CD4-positive, alpha-beta T cell (primary cell): ENCODE results near the gene NES. TPM values are rescaled to one million over a fixed set of nuclear protein-coding genes. Genes with fewer than 3 reads are reported as not detected.

Experiments used
- ATAC-seq: fragments of 200-7000 bp; cut with Tn5 transposase; one replicate; pipeline ENCODE4 v1.10.0; 2022; ENCODE audit warnings: mild to moderate bottlenecking; ENCODE audit not compliant: poor library complexity
- CTCF ChIA-PET: fragments of 350-600 bp; sonication (Branson Sonifier 250); formaldehyde crosslinking; loops from one replicate; lab custom pipeline; 2021; ENCODE audit warnings: antibody characterized with exemption, inconsistent platforms; lab: Charles Lee
- POLR2A ChIA-PET: fragments of 350-600 bp; sonication (Branson Sonifier 250); formaldehyde crosslinking; loops from one replicate; lab custom pipeline; 2021; ENCODE audit warnings: antibody characterized with exemption, inconsistent platforms; lab: Charles Lee
- DNase-seq, 14 experiments: peaks; one replicate each; pipeline ENCODE4 v3.0.0-alpha.2; 2013 to 2020; ENCODE audit warnings: mixed read lengths in 2 of 14
- H3K27ac ChIP-seq, 2 donors: one replicate each; pipeline versions ENCODE4 v1.5.1 to v1.7.0; 2013; ENCODE audit warnings: low read length in 2 of 2, low read depth in 1 of 2, mild to moderate bottlenecking in 1 of 2
- H3K27me3 ChIP-seq, 2 experiments: 1 replicate in 1 of 2; 2 replicates in 1 of 2; pipeline versions ENCODE4 v1.6.1 to v1.7.0; 2013; ENCODE audit warnings: low read length in 2 of 2, control low read depth in 1 of 2, mild to moderate bottlenecking in 1 of 2, moderate library complexity in 1 of 2; ENCODE audit not compliant: insufficient read depth in 2 of 2, control insufficient read depth in 1 of 2
- H3K36me3 ChIP-seq: one replicate; pipeline ENCODE4 v1.6.1; 2013; ENCODE audit warnings: low read length, control low read depth; ENCODE audit not compliant: insufficient read depth
- H3K4me1 ChIP-seq: one replicate; pipeline ENCODE4 v1.6.1; 2013; ENCODE audit warnings: low read length, control low read depth; ENCODE audit not compliant: insufficient read depth
- H3K4me3 ChIP-seq: one replicate; pipeline ENCODE4 v1.5.1; 2013; ENCODE audit warnings: mild to moderate bottlenecking, low read length, moderate library complexity
- H3K9me3 ChIP-seq, 2 experiments: 1 replicate in 1 of 2; 2 replicates in 1 of 2; pipeline versions ENCODE4 v1.6.1 to v1.7.0; 2013; ENCODE audit warnings: low read length in 2 of 2, mild to moderate bottlenecking in 2 of 2, control low read depth in 1 of 2, moderate library complexity in 1 of 2; ENCODE audit not compliant: control insufficient read depth in 1 of 2, insufficient read depth in 1 of 2
- H3K27ac Mint-ChIP-seq: one replicate; pipeline ENCODE4 v1.8.0; 2020; ENCODE audit warnings: mixed read lengths
- H3K27me3 Mint-ChIP-seq: one replicate; pipeline ENCODE4 v1.8.0; 2021; ENCODE audit warnings: mixed read lengths
- H3K36me3 Mint-ChIP-seq: one replicate; pipeline ENCODE4 v1.8.0; 2021; ENCODE audit warnings: low read depth, mixed read lengths
- H3K4me1 Mint-ChIP-seq: one replicate; pipeline ENCODE4 v1.8.0; 2021; ENCODE audit warnings: low read depth, mixed read lengths
- H3K4me3 Mint-ChIP-seq: one replicate; pipeline ENCODE4 v1.8.0; 2020; ENCODE audit warnings: mild to moderate bottlenecking, mixed read lengths
- H3K9me3 Mint-ChIP-seq: one replicate; pipeline ENCODE4 v1.8.0; 2020; ENCODE audit warnings: mixed read lengths
- intact Hi-C, 2 experiments: fragments of 100-400 bp; cut with DNase I in 1 of 2; cut with micrococcal nuclease in 1 of 2; formaldehyde crosslinking; loops; one replicate each; pipeline versions ENCODE4 v1.15.1 to v1.9.0; 2023 to 2025; cut with DNase I, micrococcal nuclease
- polyA plus RNA-seq, 2 donors: library from polyadenylated mRNA; unstranded; fragments of 120-200 nt; gene quantifications; one replicate each; pipeline ENCODE4 v1.2.1, GENCODE V29; 2013
- total RNA-seq, 174 experiments: library from RNA in 2 of 174; stranded (reverse) in 2 of 174; gene quantifications; one replicate each; pipeline ENCODE4 v1.2.3 and lab custom pipeline; 2021 to 2026
- TF ChIP-seq, protein P1 (sequence below): fragments of 200-600 bp; IDR thresholded peaks from one replicate; pipeline ENCODE4 v1.8.0; 2022; ENCODE audit warnings: antibody characterized with exemption, mild to moderate bottlenecking

NES gene, protein sequence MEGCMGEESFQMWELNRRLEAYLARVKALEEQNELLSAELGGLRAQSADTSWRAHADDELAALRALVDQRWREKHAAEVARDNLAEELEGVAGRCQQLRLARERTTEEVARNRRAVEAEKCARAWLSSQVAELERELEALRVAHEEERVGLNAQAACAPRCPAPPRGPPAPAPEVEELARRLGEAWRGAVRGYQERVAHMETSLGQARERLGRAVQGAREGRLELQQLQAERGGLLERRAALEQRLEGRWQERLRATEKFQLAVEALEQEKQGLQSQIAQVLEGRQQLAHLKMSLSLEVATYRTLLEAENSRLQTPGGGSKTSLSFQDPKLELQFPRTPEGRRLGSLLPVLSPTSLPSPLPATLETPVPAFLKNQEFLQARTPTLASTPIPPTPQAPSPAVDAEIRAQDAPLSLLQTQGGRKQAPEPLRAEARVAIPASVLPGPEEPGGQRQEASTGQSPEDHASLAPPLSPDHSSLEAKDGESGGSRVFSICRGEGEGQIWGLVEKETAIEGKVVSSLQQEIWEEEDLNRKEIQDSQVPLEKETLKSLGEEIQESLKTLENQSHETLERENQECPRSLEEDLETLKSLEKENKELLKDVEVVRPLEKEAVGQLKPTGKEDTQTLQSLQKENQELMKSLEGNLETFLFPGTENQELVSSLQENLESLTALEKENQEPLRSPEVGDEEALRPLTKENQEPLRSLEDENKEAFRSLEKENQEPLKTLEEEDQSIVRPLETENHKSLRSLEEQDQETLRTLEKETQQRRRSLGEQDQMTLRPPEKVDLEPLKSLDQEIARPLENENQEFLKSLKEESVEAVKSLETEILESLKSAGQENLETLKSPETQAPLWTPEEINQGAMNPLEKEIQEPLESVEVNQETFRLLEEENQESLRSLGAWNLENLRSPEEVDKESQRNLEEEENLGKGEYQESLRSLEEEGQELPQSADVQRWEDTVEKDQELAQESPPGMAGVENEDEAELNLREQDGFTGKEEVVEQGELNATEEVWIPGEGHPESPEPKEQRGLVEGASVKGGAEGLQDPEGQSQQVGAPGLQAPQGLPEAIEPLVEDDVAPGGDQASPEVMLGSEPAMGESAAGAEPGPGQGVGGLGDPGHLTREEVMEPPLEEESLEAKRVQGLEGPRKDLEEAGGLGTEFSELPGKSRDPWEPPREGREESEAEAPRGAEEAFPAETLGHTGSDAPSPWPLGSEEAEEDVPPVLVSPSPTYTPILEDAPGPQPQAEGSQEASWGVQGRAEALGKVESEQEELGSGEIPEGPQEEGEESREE (N-terminal part only)
- total RNA-seq (not detected), total RNA-seq (lab: John Stamatoyannopoulos, UW) (0 to 0.76 (median 0) reads per million in 172 experiments)
- not detected for polyA plus RNA-seq (2013, experiment 1 of 2)
- 18.7 TPM for polyA plus RNA-seq (2013, experiment 2 of 2)

- Mint-ChIP-seq H3K27ac (no peak within 1 kb of the TSS), H3K27me3 (peaks cover 77% of the 10 kb centered on the region), H3K36me3 (no peaks in the 10 kb centered on the region), H3K4me3 (no peak within 1 kb of the TSS), H3K9me3 (no peaks in the 10 kb centered on the region), H3K4me1 (peaks cover 13% of the 10 kb centered on the region)
- no peaks in the 10 kb centered on the region for H3K9me3 ChIP-seq
- H3K4me3 ChIP-seq = no peak within 1 kb of the TSS
- CTCF ChIA-PET = interaction anchor here (1.0 to 1.5 kb wide), 3 partner anchors 17 to 49 kb away, joined by 3 to 6 read pairs (median 4); no protein-coding TSS in a partner anchor
- no peaks in the 10 kb centered on the region for H3K36me3 ChIP-seq
- intact Hi-C loops = loop anchor here (1.0 to 5.0 kb wide), 2 partner anchors 50 kb away; no protein-coding TSS in a partner anchor
- peaks cover 61 to 72% of the 10 kb centered on the region in 2 experiments for H3K27me3 ChIP-seq
- ATAC-seq = no peak
- DNase-seq = no peak
- peaks cover 14% of the 10 kb centered on the region for H3K4me1 ChIP-seq
- POLR2A ChIA-PET = no interaction called here
- TF ChIP-seq, protein P1, sequence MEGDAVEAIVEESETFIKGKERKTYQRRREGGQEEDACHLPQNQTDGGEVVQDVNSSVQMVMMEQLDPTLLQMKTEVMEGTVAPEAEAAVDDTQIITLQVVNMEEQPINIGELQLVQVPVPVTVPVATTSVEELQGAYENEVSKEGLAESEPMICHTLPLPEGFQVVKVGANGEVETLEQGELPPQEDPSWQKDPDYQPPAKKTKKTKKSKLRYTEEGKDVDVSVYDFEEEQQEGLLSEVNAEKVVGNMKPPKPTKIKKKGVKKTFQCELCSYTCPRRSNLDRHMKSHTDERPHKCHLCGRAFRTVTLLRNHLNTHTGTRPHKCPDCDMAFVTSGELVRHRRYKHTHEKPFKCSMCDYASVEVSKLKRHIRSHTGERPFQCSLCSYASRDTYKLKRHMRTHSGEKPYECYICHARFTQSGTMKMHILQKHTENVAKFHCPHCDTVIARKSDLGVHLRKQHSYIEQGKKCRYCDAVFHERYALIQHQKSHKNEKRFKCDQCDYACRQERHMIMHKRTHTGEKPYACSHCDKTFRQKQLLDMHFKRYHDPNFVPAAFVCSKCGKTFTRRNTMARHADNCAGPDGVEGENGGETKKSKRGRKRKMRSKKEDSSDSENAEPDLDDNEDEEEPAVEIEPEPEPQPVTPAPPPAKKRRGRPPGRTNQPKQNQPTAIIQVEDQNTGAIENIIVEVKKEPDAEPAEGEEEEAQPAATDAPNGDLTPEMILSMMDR = no peak
- no peak within 1 kb of the TSS for H3K27ac ChIP-seq
Observed at GRCh38 chr1:156676820-156677615, at the start of gene NES. Gene NES, minus strand, starts transcription at chr1:156677407. Its CDS starts 143 bp downstream, at chr1:156677264.

GRCh38 chr1:156726549-156727226 is 49.5 kb upstream of the NES start:
- H3K4me1 Mint-ChIP-seq = peaks cover 30% of the 10 kb centered on the region
- TF ChIP-seq, protein P1 = peak; percentile 40
- Histone ChIP-seq H3K27me3 (no peaks in the 10 kb centered on the region), H3K4me3 (peak overlapping the region; percentile 99), H3K27ac (no peak overlapping the region), H3K4me1 (peaks cover 52% of the 10 kb centered on the region), H3K9me3 (no peaks in the 10 kb centered on the region), H3K36me3 (peaks cover 38% of the 10 kb centered on the region)
- H3K36me3 Mint-ChIP-seq = peaks cover 42% of the 10 kb centered on the region
- intact Hi-C loops = loop anchor here (1.0 to 10.0 kb wide), 6 partner anchors 66 to 222 kb away; partner anchors contain the start of genes NTRK1 (in 2 of the 2) and MEF2D (in 1 of the 2)
- no peak overlapping the region for H3K4me3 Mint-ChIP-seq
- CTCF ChIA-PET = interaction anchor here (0.7 to 5.1 kb wide), 45 partner anchors 9 to 443 kb away, joined by 3 to 119 read pairs (median 5); partner anchors contain the start of genes CRABP2, HDGF, MRPL24 and NES
- POLR2A ChIA-PET = interaction anchor here (0.6 to 5.9 kb wide), 15 partner anchors 9 to 133 kb away, joined by 3 to 107 read pairs (median 6); partner anchors contain the start of genes CRABP2, HDGF, MRPL24 and NTRK1
- no peak overlapping the region for H3K27ac Mint-ChIP-seq
- DNase-seq = peak in 9 of 14 experiments; percentile 17 to 76 (median 40)
- ATAC-seq = no peak
- H3K27me3 Mint-ChIP-seq = no peaks in the 10 kb centered on the region
- no peaks in the 10 kb centered on the region for H3K9me3 Mint-ChIP-seq
